GM12892 (cell line): ENCODE measurements around the gene TNFRSF19.

ENCODE experiments used
- DNase-seq: peaks from one replicate; pipeline ENCODE4 v3.0.0; 2011; ENCODE audit not compliant: insufficient read length
- FAIRE-seq: peaks from 2 replicates; lab custom pipeline; 2011; peaks lifted over from hg19 to GRCh38; lab: Jason Lieb, UNC
- POLR2A ChIP-seq: IDR thresholded peaks from 2 replicates; pipeline ENCODE4 v1.6.1; 2011; ENCODE audit warnings: low read depth, low read length, control low read depth
- POLR2AphosphoS5 ChIP-seq: IDR thresholded peaks from 2 replicates; pipeline ENCODE4 v1.6.1; 2011; ENCODE audit warnings: low read depth, low read length, control low read depth
- TAF1 ChIP-seq: IDR thresholded peaks from 2 replicates; pipeline ENCODE4 v1.6.1; 2011; ENCODE audit warnings: low read depth, mild to moderate bottlenecking, control low read depth, low read length, borderline replicate concordance

Gene TNFRSF19

GRCh38 chr13:23609874-23610576 lies 39.8 kb downstream of the TNFRSF19 start:
- FAIRE-seq (peak; percentile 81), DNase-seq (no peak)
- TF ChIP-seq TAF1 (no peak), POLR2AphosphoS5 (no peak), POLR2A (no peak)

- TF ChIP-seq POLR2A, result no peak
- TF ChIP-seq TAF1, result no peak
- TF ChIP-seq POLR2AphosphoS5, result no peak
- FAIRE-seq, result no peak
These were observed 40.8 kb downstream of the TNFRSF19 start for GRCh38 chr13:23610966-23611491.

DNA sequence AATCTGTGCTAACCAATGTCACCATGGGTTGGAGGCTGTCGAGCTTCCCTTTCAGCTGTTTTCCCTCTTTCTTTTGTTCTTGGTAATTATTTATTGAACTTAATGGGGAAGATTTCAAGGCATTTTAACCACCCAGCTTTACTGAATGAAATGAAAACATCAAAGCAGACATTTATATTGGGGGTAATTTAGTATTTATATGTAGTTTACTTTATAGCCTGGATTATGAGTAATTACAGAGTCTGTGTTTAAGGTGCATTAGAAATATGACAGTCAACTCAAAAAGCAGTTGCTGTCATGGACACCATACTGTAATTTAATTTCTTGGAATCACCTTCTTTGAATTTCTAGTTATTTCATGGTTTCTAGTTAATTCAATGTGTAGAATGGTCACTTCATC lies 42.0 kb downstream of the TNFRSF19 start:
- no peak for FAIRE-seq
- DNase-seq, result no peak
- no peak for TF ChIP-seq POLR2AphosphoS5
- no peak for TF ChIP-seq TAF1
- TF ChIP-seq POLR2A, result no peak

More at GRCh38 chr13:23610966-23611491, 40.8 kb downstream of the TNFRSF19 start:
- DNase-seq, result no peak

- no peak for DNase-seq
- FAIRE-seq, result no peak
- TF ChIP-seq POLR2AphosphoS5 (no peak), TAF1 (no peak), POLR2A (no peak)
These were observed 42.5 kb downstream of the TNFRSF19 start for GRCh38 chr13:23612731-23613130.

DNA sequence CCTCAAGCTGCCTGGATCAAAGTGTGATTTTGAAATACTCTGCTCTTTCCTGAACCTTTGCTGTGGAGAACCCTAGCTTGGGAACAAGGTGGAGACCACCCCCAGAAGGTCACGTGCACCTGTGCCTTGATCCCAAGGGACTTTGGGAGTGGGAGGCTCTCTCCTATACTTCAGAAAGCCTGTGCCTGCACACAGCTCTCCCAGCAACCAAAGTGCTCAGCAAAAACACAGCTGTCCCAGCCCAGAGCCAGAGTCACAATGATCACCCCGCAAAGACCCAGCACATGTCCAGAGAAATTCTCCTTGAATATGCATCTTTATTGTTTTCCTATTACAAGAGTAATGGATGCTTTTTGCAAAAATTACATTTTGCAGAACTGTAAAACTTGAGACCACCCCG lies 43.4 kb downstream of the TNFRSF19 start:
- TF ChIP-seq POLR2AphosphoS5, result no peak
- no peak for TF ChIP-seq POLR2A
- no peak for TF ChIP-seq TAF1
- FAIRE-seq, result no peak
- no peak for DNase-seq

- no peak for TF ChIP-seq POLR2AphosphoS5
- no peak for FAIRE-seq
- no peak for DNase-seq
These were observed 45.3 kb downstream of the TNFRSF19 start for GRCh38 chr13:23615395-23616081.

DNA sequence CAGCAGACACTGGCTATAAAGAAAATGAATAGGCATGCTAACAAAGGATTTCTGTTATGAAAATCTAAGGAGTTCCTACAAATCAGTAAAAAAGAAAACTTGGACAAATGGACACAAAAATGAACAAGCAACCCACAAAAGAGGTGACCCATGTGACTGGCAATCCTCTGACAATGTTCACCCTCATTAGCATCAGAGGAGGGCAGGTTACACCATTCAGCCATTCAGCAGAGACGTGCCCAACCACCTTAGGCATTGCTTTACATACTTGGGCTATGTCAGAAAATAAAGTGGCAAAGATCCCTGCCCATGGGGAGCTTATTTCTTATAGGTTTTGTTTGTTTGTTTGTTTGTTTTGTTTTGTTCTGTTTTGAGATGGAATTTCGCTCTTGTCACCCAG lies 46.0 kb downstream of the TNFRSF19 start:
- DNase-seq, result no peak
- no peak for FAIRE-seq
- TF ChIP-seq POLR2A, result no peak
- TF ChIP-seq POLR2AphosphoS5, result no peak
- no peak for TF ChIP-seq TAF1

- TF ChIP-seq POLR2A (no peak), POLR2AphosphoS5 (no peak), TAF1 (no peak)
- DNase-seq (no peak), FAIRE-seq (no peak)
These were observed 47.4 kb downstream of the TNFRSF19 start for GRCh38 chr13:23617551-23618024.

GRCh38 chr13:23618341-23618740 lies 48.1 kb downstream of the TNFRSF19 start:
- FAIRE-seq (no peak), DNase-seq (no peak)
- TF ChIP-seq POLR2AphosphoS5 (no peak), TAF1 (no peak), POLR2A (no peak)

- TF ChIP-seq TAF1 (no peak), POLR2A (no peak), POLR2AphosphoS5 (no peak)
- FAIRE-seq (peak; percentile 9), DNase-seq (no peak)
These were observed 49.0 kb downstream of the TNFRSF19 start for GRCh38 chr13:23619068-23619855.

GRCh38 chr13:23620211-23620610 lies 50.0 kb downstream of the TNFRSF19 start:
- FAIRE-seq (no peak), DNase-seq (no peak)
- no peak for TF ChIP-seq POLR2AphosphoS5
- no peak for TF ChIP-seq POLR2A
- no peak for TF ChIP-seq TAF1
